Measurements from ENCODE around the gene DNASE1L1.
A peak's percentile ranks its signal among the peaks of the same experiment; 100 is the strongest.

Gene DNASE1L1, protein sequence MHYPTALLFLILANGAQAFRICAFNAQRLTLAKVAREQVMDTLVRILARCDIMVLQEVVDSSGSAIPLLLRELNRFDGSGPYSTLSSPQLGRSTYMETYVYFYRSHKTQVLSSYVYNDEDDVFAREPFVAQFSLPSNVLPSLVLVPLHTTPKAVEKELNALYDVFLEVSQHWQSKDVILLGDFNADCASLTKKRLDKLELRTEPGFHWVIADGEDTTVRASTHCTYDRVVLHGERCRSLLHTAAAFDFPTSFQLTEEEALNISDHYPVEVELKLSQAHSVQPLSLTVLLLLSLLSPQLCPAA

GRCh38 chrX:154409222-154409871 lies at the start of gene DNASE1L1:
Gene DNASE1L1 (minus strand): TSS chrX:154409254. CDS start chrX:154405568, 3,686 bp downstream.
- no peak for DNase-seq

GRCh38 chrX:154458116-154458953 lies 49.3 kb upstream of the DNASE1L1 start, which contains the start of gene PLXNA3:
Gene PLXNA3 (plus strand): TSS chrX:154458281. CDS start chrX:154460184, 1,903 bp downstream.
- no peak for DNase-seq

- DNase-seq, result no peak
These were observed 48.5 kb upstream of the DNASE1L1 start for GRCh38 chrX:154457491-154458115.

- no peak for DNase-seq
These were observed 43.8 kb upstream of the DNASE1L1 start for GRCh38 chrX:154452823-154453222.

GRCh38 chrX:154450312-154450711 lies 41.3 kb upstream of the DNASE1L1 start:
- DNase-seq, result no peak

GRCh38 chrX:154449618-154450017 lies 40.6 kb upstream of the DNASE1L1 start:
- no peak for DNase-seq

- no peak for DNase-seq
These were observed 39.4 kb upstream of the DNASE1L1 start for GRCh38 chrX:154448484-154448883.

GRCh38 chrX:154446430-154446829 lies 37.4 kb upstream of the DNASE1L1 start:
- no peak for DNase-seq

DNA sequence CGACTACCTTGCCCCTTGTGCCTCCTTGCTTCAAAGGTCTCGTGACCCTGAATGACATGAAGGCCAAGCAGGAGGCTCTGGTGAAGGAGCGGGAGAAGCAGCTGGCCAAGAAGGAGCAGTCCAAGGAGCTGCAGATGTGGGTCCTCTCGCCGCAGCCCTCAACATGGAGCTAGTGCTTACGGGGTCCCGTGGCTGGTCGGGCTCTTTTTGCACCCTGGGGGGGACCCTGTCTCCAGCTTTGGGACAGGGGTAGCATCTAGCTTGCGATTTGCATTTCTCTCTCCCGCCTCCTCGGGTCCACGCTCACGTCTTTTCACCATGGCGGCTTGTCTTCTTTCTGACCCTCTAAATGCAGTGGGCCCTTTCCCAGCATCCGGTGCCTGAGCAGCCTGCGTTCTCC lies 36.7 kb upstream of the DNASE1L1 start:
- DNase-seq, result no peak

GRCh38 chrX:154444755-154445246 lies 35.7 kb upstream of the DNASE1L1 start:
- DNase-seq, result no peak

DNA sequence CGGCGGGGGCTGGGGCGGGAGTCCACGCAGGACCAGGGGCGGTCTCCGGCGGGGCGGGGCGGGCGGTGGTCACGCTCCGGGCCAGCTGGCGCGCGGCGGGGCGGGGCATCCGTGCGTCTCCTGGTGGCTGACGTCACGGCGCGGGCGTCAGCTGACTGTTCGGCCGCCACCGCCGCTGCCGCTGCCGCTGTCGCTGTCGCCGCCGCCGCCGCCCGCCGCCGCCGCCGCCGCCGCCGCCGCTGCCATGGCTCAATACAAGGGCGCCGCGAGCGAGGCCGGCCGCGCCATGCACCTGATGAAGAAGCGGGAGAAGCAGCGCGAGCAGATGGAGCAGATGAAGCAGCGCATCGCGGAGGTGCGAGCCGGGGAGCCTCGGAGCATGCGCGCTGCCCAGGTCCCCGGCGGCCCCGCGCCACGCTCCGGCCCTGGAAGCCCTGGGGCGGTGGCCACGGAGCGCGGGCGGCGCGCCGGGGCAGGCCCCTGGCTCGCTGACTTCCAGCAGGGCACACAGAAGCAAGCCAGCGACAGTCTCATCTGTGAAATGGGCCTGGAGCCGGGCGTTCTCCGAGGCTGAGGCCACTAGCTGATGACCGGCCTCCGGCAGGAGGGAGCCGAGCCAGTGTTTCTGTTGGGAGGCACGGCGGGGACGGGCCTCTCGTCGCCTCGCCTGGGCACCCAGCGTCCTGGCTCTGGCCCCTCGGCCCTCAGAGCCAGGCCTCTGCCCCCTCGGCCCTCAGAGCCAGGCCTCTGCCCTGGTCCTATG lies 35.1 kb upstream of the DNASE1L1 start, which contains the start of gene FAM50A:
FAM50A (plus strand) TSS at position 150 of the 763 bp plus-strand sequence; CDS start at position 245, 95 bp downstream.
- peak; percentile 49 for DNase-seq

- DNase-seq, result no peak
These were observed 34.4 kb upstream of the DNASE1L1 start for GRCh38 chrX:154443479-154443910.

- DNase-seq, result no peak
These were observed 33.1 kb upstream of the DNASE1L1 start for GRCh38 chrX:154441984-154442707.

- DNase-seq, result no peak
These were observed 32.5 kb upstream of the DNASE1L1 start for GRCh38 chrX:154441564-154441963.

DNA sequence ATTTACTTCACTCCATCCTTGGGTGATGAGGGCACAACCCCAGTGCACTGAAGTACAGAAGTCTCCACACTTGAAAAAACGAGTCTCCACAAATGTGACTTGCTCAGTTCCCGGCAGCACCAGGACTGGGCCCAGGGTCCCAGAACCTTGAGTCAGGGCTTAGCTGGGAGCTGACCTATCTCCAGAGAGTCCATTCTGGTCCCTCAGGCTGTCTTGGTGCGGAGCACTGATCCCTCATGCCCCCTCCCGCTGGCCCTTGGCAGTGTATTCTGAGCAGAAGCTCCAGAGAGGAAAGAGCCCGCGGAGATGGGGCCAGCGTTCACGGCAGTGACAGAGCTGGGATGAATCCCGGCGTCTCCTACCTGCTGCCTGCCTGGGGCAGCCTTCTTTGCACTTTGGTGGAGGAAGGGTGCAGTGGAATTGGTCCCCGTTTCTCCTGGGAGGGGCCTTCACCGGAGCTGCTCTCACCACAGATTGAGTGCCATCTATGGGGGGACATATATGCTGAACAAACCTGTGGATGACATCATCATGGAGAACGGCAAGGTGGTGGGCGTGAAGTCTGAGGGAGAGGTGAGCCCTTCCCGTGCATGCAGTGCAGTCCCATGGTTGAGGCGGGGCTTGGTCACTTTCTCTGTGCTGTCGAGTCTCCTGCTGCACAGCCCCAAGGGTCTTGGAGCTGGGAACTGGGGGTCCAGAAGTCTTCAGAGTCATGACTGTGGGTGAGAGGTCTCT lies 31.7 kb upstream of the DNASE1L1 start:
- DNase-seq, result no peak

- no peak for DNase-seq
These were observed 30.8 kb upstream of the DNASE1L1 start for GRCh38 chrX:154439841-154440240.

- DNase-seq, result no peak
These were observed 29.2 kb upstream of the DNASE1L1 start for GRCh38 chrX:154437971-154438893.

DNA sequence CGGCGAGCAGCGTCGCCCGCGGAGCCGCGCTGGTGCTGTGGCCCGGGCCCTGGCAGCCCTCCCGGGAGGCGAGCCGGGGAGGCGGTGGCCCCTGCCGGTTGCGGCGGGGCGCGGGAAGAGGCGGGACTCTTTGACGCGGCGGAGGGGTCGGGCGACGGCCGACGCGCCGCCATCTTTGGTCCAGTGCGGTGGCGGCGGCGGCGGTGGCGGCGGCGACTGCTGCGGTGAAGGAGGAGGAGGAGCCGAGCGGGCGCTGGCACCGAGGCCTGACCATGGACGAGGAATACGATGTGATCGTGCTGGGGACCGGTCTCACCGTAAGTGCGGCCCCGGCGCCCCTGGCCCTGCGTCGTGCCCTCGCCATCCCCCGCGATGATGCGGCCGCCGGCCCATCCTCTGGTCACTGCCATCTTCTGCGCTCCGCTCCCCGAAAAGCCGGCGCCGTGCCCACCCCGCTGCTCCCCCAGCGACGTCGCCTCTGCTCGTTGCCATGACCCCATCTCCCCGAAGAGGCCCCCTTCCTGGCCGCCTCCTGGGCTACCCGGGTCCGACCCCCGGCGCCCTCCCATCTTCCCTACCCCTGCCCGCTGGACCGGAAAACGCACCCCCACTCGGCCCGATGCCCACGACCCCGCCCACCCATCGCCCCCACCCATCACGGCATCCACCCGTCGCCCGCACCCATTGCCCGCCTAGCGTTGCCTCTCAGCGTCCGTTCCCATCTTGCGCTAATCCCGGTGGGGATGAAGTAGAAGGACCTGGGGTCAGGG lies 28.1 kb upstream of the DNASE1L1 start, which contains the start of gene GDI1:
GDI1 (plus strand) TSS at position 172 of the 770 bp plus-strand sequence; CDS start at position 273, 101 bp downstream.
- DNase-seq, result peak; percentile 11
